Retinal pigment epithelial cell (primary cell): ENCODE data around the gene SHB.

ENCODE experiments used
- DNase-seq: peaks from one replicate; pipeline ENCODE4 v3.0.0-alpha.2; 2010; ENCODE audit warnings: low read depth
- H3K4me3 ChIP-seq: 2 replicates; pipeline ENCODE4 v1.5.1; 2011; ENCODE audit warnings: mild to moderate bottlenecking, low read length, control low read depth, moderate library complexity
- CTCF ChIP-seq: conservative IDR thresholded peaks from 2 replicates; pipeline ENCODE4 v1.5.1; 2011; ENCODE audit warnings: low read depth, low read length, control low read depth, inconsistent platforms

The SHB gene

GRCh38 chr9:37999588-38000189 is 69.3 kb downstream of the SHB start:
- H3K4me3 ChIP-seq: no peak overlapping the region
- DNase-seq: no peak
- TF ChIP-seq CTCF: no peak

- H3K4me3 ChIP-seq: no peak overlapping the region
- DNase-seq: no peak
- TF ChIP-seq CTCF: no peak
Measured at GRCh38 chr9:37998881-37999587, 70.0 kb downstream of the SHB start.

- no peak overlapping the region for H3K4me3 ChIP-seq
- no peak for TF ChIP-seq CTCF
- DNase-seq: no peak
Measured at GRCh38 chr9:37997636-37998374, 71.2 kb downstream of the SHB start.

- no peak for TF ChIP-seq CTCF
- no peak for DNase-seq
- no peak overlapping the region for H3K4me3 ChIP-seq
Measured at GRCh38 chr9:37996819-37997217, 72.2 kb downstream of the SHB start.

- TF ChIP-seq CTCF: no peak
- H3K4me3 ChIP-seq: no peak overlapping the region
- no peak for DNase-seq
Measured at GRCh38 chr9:37995961-37996818, 72.8 kb downstream of the SHB start.

- H3K4me3 ChIP-seq: no peak overlapping the region
- DNase-seq: no peak
- no peak for TF ChIP-seq CTCF
Measured at GRCh38 chr9:37995348-37995737, 73.7 kb downstream of the SHB start.
